Lower leg skin (tissue), 4 donors: ENCODE measurements around the gene BRD1. TPM values are rescaled to one million over a fixed set of nuclear protein-coding genes. Genes with fewer than 3 reads are reported as not detected.
A peak's percentile ranks its signal among the peaks of the same experiment; 100 is the strongest.

ENCODE experiments used
- DNase-seq, 2 donors: peaks; one replicate each; pipeline ENCODE4 v3.0.0-alpha.2; 2019; ENCODE audit warnings: low spot score in 2 of 2
- H3K4me3 ChIP-seq: fragments of 200-600 bp; sonication (generic); 2 replicates; pipeline ENCODE4 v1.5.1; 2017; ENCODE audit warnings: mild to moderate bottlenecking, low read depth; ENCODE audit not compliant: poor library complexity, severe bottlenecking
- POLR2A ChIP-seq, 2 donors: fragments of 450-650 bp; IDR thresholded peaks; one replicate each; pipeline ENCODE4 v1.6.1; 2016 to 2017; ENCODE audit warnings: antibody characterized with exemption in 2 of 2, mild to moderate bottlenecking in 1 of 2, moderate library complexity in 1 of 2
- WGBS, 2 donors: methylation state at CpG; one replicate each; pipeline ENCODE4 v1.1.5; 2018; 5-methylcytosine and 5-hydroxymethylcytosine counted together
- intact Hi-C: fragments of 100-400 bp; cut with DNase I; formaldehyde crosslinking; loops from one replicate; pipeline ENCODE4 v1.15.0; 2023; ENCODE audit warnings: low total_unique reads
- total RNA-seq, 4 donors: library from RNA; depleted of rRNA; stranded (reverse); fragments of >200 nt; gene quantifications; one replicate each; pipeline ENCODE4 v1.1.0, GENCODE V29; 2016
- TF ChIP-seq, protein P1 (sequence below), 3 donors: fragments of 450-650 bp; IDR thresholded peaks; one replicate each; pipeline ENCODE4 v1.5.1; 2016; ENCODE audit warnings: antibody characterized with exemption in 3 of 3, mild to moderate bottlenecking in 3 of 3, moderate library complexity in 2 of 3

The BRD1 gene
- total RNA-seq, 4 donors from 2014 or later: 64.8 to 104 (median 89.8) TPM

DNA sequence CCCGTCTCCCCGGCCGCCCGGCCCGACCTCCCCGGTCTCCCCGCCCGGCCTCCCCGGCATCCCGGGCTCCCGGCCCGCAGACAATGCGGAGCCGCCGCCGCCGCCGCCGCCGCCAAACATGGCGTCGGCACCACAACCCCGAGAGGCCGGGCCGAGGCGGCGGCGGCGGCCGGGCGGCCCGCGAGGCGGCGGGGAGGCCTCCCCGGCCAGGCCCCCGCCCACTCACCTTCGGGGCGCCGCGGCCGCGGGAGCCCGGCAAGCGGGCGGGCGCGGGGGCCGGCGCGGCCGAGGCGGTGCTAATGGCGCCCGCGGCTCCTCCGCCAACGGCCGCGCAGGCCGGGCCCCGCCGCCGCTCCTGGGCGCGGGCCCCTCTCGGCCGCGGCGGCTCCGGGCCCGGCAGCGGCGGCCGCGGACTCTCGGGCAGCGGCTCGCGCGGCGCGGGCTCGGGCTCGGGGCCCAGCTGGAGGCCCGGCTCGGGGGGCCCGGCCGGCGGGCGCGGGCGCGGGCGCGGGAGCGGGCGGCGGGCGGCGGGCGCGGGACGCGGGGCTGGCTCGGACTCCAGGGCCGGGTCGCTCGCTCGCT is 311 bp downstream of the BRD1 start:
- WGBS, 2 donors: no CpG with 5 or more reads among the region's 110 CpGs
- TF ChIP-seq, protein P1, sequence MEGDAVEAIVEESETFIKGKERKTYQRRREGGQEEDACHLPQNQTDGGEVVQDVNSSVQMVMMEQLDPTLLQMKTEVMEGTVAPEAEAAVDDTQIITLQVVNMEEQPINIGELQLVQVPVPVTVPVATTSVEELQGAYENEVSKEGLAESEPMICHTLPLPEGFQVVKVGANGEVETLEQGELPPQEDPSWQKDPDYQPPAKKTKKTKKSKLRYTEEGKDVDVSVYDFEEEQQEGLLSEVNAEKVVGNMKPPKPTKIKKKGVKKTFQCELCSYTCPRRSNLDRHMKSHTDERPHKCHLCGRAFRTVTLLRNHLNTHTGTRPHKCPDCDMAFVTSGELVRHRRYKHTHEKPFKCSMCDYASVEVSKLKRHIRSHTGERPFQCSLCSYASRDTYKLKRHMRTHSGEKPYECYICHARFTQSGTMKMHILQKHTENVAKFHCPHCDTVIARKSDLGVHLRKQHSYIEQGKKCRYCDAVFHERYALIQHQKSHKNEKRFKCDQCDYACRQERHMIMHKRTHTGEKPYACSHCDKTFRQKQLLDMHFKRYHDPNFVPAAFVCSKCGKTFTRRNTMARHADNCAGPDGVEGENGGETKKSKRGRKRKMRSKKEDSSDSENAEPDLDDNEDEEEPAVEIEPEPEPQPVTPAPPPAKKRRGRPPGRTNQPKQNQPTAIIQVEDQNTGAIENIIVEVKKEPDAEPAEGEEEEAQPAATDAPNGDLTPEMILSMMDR (IDR thresholded peaks at IDR 0.05): no peak
- no peak for TF ChIP-seq POLR2A (IDR thresholded peaks at IDR 0.05)
- intact Hi-C loops: no loop called here
- DNase-seq: no peak
- peak overlapping the region; percentile 61 for H3K4me3 ChIP-seq

DNA sequence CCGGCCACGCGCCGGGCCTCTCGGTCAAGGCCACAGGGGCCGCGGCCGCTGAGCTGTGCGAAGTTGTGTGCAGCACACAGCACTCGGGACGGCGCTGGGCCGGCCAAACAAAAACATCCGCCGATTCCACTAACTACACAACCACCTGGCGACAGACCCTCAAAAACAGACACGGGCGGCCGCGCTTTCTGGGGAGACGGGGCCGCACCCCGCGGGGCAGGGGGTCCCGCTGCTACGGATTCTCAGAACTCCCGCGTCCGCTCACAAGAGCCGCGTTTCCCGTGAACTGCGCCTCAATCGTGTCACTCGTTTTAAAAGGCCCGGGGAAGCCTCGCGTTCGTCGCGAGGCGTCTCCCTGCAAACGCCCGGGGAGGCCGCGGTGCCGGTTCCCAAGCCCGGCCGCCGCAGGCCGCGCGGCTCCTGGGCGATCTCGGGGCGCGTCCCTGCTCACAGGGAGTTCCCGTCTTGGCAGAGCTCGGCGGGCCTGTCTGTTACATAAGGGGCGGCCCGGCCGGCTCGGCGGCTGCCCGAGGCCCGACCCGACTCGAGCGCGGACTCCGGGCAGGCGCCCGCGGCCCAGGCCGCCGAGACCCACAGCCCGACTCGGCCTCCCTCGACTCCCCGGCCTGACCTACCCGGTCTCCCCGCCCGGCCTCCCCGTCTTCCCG is 936 bp downstream of the BRD1 start:
- intact Hi-C loops: no loop called here
- no peak for TF ChIP-seq POLR2A (IDR thresholded peaks at IDR 0.05)
- TF ChIP-seq, protein P1 (IDR thresholded peaks at IDR 0.05): no peak
- WGBS, 2 donors: 0 to 1% methylated on average over 36 to 52 of the region's 86 CpGs
- H3K4me3 ChIP-seq: peak overlapping the region; percentile 61
- peak in 1 of 2 donors; percentile 91 for DNase-seq

DNA sequence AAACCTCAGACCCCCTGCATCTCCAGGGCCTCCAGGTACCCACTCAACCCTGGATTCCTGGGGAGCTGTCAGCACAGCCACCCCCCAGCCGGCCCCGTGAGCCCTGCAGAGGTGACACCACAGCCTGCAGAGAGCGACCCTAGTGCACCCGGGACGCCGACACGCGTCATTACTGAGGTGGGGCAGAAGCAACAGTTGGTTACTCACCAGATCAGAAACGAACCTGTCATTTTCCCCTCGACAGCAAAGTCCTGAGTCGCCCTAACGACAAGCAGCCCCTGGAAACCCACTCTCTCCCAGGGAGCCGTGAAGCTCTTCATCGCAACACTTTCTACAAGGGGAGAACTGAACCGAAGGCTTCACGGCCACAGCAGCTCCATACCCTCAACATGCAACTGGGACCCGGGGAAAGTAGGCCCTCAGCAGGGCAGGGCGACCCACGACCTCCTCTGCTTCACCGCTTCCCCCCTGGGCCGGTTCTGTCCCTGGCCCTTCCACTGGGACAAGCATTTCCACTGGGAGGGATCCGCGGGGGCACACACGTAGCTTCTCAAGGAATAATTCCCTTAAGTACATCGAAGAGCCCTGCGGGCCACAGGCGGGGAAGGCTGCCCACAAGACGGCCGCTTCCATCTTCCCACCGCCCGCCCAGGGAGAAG is 1.6 kb downstream of the BRD1 start:
- peak overlapping the region; percentile 61 for H3K4me3 ChIP-seq
- intact Hi-C loops: no loop called here
- TF ChIP-seq, protein P1 (IDR thresholded peaks at IDR 0.05): no peak
- no peak for DNase-seq
- WGBS, 2 donors: 8% methylated on average over 31 of the region's 31 CpGs; no CpG with 5 or more reads in 1 of the 2 donors

DNA sequence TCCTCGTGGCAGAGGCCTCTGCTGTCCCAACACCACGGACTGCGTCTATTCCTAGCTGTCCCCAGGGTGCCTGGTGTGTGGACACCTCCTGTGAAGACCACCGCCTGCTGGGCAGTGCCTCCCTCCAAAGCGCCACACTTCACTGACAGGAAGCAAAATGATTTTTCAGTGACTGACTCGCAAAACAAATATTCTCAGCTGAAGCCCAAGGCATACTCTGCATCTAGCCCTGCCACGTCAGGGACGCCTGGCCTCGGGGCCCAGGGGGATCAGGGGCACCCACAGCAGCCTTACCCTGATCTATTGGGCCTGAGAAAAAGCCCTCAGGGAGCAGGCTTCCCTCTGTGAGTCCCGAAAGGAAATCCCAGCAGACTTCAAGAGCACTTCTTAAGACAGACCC is 2.2 kb downstream of the BRD1 start:
- H3K4me3 ChIP-seq: no peak overlapping the region
- no peak for DNase-seq
- intact Hi-C loops: no loop called here
- TF ChIP-seq, protein P1 (IDR thresholded peaks at IDR 0.05): no peak
- TF ChIP-seq POLR2A (IDR thresholded peaks at IDR 0.05): no peak
- 56 to 57% methylated on average over 10 of the region's 10 CpGs for WGBS, 2 donors

DNA sequence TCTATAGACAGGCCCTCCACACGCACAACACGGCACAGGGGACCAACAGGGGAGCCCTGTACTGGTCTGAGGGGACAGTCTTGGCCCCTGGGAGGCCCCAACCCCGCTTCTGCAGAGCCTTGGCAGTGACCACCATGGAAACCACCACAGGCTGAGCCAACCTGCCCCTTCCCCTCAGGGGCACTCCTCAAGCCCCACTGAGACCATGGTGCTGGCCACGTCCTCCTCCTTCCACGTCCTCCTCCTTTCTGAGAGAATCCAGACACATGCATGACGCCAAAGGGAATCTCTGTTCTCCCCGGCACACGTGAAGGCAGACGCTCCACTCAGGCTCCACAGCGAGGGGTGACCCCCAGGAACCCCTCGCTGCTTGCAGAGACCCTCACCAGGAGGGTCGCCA is 2.7 kb downstream of the BRD1 start:
- WGBS, 2 donors: 90 to 93% methylated on average over 12 of the region's 12 CpGs

More for the DNA sequence above, 2.7 kb downstream of the BRD1 start:
- intact Hi-C loops: no loop called here
- TF ChIP-seq POLR2A (IDR thresholded peaks at IDR 0.05): no peak
- TF ChIP-seq, protein P1 (IDR thresholded peaks at IDR 0.05): no peak
- no peak for DNase-seq
- no peak overlapping the region for H3K4me3 ChIP-seq
